Cortex of kidney (tissue), 1 donor: ENCODE data around the gene KLF6.

ENCODE experiments used
- DNase-seq: peaks from one replicate; lab custom pipeline; 2025; lab: John Stamatoyannopoulos, UW

KLF6 gene

DNA sequence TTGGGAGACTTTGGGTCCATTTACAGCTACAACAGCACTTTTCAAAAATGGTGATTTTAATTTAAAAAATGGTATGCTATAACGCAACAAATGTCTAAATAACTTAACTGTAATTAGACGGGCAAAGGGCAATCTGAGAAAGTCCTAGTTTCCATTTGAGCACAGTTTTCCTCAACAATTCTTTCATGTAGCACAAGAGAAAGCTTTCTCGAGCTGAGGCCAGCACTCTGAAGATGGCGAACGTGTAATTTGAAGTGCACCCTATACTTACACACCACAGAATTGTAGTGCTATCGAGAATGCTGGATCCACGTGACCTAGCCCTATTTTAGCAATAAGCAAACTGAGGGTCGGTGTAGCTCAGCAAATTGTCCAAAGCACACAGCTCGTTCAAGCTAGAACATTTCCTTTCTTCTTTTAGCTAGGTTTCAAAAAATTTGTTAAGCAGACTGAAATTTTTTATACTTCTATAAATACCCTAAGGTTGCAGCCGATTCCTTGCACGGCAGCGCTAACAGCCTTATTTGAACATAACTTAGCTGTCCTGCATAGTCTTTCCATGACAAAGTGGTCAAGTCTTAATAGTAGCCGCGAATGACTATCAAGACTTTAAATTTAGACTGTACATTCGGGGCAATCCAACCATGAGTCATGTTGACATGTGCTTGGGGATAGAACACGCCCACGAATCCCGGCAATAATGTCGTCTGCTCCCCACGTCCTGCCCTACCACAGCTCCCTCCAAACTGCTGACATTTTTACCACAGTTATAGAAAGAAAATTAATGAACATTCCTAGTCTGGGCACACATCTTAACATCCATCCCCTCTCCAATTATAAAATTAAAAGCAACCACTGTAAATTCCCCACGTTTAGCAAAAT, 10.0 kb downstream of the KLF6 start:
- DNase-seq: no peak

DNA sequence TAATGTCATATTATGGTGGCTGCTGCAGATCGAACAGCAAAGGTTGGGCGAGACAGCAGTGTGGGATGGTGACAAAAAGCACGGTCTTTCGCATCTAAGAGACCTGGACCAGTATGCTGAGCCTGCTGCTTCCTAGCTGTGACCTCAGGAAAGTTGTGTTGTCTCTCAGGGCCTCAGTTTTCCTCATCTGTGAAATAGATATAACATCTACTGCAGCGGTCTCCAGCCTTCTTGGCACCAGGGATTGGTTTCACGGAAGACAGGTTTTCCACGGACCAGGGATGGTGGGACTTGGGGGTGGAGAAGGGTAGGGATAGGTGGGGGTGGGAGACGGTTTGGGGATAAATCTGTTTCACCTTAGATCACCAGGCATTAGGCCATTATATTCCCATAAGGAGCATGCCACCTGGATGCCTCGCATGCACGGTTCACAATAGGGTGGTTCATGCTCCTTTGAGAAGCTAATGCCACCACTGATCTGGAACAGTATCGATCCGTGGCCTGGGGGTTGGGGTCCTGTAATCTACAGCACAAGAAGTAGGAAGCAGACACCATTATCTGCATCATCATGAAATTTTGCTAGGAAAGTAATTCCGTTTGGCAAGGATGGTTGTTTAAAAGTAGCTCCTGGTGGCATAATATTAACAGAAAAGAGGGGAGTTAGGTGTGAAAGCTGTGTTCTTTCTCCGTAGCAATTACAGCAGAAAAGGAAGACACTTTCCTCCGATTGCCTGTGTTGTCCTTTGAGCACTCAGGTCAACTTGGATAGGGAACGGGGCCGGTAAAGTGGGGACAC, 10.8 kb downstream of the KLF6 start:
- DNase-seq: no peak

- DNase-seq: no peak
These were observed 11.5 kb downstream of the KLF6 start for GRCh38 chr10:3773460-3774017.

GRCh38 chr10:3772361-3773171, 12.4 kb downstream of the KLF6 start:
- no peak for DNase-seq

- no peak for DNase-seq
These were observed 14.3 kb downstream of the KLF6 start for GRCh38 chr10:3770611-3771110.

- DNase-seq: no peak
These were observed 15.5 kb downstream of the KLF6 start for GRCh38 chr10:3769556-3769955.

DNA sequence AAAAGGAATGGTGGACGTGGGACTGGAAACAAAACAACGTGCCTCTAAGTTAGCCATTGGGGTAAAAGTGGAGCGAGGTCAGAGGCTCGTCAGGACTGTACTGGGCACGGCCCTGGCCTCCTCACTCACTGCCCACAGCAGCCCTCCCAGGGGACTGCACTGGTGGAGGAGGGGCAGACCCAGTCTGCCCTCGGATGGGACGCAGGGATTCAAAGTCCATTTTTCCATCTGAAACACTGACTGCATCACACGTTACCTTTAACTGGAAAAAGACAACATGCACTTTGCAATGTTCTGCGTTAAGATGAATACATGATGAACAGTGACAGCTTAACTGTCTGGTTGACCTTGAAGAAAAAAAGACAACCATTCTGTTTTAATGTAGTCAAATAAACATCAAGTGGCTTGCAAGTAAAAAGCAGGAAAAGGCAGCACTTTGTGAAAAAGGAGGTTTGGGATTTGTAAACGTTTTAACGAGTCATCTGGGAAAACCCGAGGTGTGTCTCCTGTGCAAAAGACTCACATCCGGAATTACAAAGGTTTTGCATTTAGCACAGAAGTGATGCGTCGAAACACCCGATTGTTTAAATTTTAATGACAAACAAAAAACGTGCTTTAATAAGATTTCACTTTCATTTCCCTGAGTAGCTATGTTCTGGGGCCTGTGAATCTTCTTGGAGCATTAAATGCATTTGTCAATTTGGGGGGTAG, 18.8 kb downstream of the KLF6 start:
- no peak for DNase-seq

DNA sequence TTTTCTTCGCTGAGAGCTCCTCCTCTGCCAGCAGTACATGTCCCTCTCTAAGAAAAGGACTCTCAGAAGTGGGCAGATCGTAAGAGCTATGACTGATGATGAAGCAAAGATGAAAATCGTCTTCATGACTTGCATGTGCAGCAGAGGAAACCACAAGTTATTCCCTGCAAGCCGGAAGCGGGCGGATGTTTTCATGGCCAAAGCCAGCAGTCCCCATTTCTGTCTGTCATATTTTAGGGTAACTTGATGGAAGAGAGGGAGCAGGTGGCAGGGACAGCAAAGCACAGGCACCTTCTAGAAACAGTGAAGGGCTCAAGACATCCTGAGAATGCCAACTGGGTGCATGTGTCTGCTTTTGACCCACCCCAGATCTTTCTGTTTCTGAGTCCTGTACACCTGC, 19.9 kb downstream of the KLF6 start:
- DNase-seq: no peak

DNA sequence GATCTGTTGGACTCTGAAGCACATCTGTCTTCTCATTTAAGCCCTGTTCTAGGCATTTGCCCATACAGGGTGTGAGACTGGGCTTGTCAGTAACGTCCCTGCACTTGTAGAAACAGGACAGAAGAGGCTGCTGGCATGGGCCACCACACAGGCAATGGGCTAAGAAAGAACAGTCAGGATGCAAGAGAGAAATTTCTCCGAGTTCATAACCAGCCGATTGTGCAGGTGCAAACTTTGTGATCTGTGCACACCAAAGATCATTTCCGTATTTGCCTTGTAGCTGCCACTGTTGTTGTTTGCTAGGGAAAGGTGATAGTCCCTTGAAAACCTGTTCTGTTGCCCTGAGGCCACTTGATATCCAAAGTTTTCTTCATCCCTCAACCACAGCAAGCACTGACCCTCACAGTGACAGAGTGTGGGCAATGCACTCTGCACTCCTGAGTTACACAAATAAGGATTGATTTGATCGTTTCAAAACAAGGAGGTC, 20.3 kb downstream of the KLF6 start:
- DNase-seq: no peak

GRCh38 chr10:3763852-3764625, 21.0 kb downstream of the KLF6 start:
- no peak for DNase-seq

- no peak for DNase-seq
These were observed 22.0 kb downstream of the KLF6 start for GRCh38 chr10:3763035-3763456.

- DNase-seq: no peak
These were observed 22.7 kb downstream of the KLF6 start for GRCh38 chr10:3762309-3762708.

- no peak for DNase-seq
These were observed 23.1 kb downstream of the KLF6 start for GRCh38 chr10:3761904-3762303.

GRCh38 chr10:3761021-3761686, 23.9 kb downstream of the KLF6 start:
- no peak for DNase-seq

DNA sequence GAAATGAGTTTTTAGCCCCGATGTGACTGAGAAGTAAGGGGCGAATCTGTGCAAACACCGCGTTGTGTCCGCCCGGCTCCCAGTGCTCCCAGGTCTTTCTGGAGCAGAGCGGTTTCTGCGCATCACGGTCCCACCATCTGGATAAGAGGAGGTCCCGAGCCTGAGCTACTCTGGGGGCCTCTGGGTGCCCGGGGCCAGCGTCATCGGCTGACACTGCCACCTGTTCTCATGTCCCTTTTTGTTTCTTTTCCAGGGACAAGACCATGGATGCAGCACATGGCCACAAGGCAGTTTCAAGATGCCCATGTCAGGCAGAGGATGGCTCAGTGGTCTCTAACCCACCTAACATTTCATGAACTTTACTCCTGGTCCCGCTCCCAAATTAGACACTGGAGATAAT, 24.9 kb downstream of the KLF6 start:
- DNase-seq: no peak

DNA sequence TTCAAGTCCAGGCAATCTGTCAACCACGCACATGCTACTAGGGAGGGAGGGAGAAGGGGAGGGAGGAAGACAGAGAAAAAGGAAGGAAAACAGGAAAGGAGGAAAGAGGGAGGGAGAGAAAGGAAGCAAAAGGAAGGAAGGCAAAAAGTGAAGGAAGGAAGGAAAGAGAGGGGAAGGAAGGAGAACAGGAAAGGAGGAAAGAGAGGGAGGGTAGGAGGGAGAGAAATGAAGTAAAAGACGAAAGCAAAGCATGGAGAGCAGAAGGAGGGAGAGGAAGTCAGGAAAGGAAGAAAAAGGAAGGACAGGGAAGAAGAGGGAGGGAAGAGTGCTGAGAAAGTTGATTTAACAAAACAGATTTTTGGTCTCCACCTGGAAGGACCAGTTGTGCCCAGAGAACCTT, 25.6 kb downstream of the KLF6 start:
- DNase-seq: no peak

DNA sequence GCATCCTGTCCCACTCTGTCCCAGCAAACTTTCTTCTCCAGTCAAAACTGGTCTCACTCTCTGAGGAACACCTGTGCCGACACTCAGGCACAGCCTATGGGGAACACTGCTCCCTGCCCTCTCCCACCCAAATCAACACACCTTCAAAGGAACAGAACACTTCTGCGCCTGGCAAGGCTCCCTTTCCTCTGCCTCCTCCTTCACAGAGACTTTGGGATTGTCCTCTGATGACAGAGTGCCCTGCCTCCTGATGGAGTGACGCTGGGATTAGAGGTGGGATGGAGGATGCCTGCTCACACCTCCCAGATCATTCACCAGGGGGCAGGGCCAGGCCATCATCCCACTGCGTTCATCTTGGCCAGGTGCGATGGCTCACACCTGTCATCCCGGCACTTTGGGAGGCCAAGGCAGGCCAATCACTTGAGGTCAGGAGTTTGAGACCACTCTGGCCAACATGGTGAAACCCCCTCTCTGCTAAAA, 26.5 kb downstream of the KLF6 start:
- no peak for DNase-seq

- no peak for DNase-seq
These were observed 27.1 kb downstream of the KLF6 start for GRCh38 chr10:3757638-3758490.

DNA sequence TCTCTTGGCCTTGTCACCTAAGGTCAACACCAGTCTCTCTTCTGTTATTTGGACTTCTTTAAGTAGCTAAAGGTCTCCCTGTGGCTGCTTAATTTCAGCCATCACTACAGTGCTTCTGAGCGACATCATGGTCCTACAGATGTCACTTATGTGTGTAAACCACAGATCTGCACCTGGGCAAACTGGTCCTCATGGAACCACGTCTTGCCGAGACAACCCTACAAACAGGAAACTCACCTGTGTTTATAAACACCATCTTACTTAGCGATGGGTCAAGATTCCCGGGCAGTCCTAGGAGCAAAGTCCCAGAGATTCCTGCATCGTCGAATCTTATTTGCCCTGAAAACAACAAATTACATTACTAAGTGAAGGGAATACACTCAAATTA, 27.8 kb downstream of the KLF6 start:
- DNase-seq: no peak
